NCI-H1436 treated with DMSO at 0.1 percent for 48 hours (cell line): ENCODE data around the gene BEX3.
"Not testable (repeated sequence)": the region's sequence is repeated elsewhere in the genome, so short reads cannot be mapped to it uniquely, and the experiment has no call there.

Source experiments
- DNase-seq: peaks from one replicate; lab custom pipeline; 2025; lab: John Stamatoyannopoulos, UW

The BEX3 gene

GRCh38 chrX:103376118-103376978, at the start of gene BEX3:
Gene BEX3, plus strand, starts transcription at chrX:103376538. Its CDS starts 984 bp downstream, at chrX:103377522.
- DNase-seq, result no peak

- no peak for DNase-seq
These were observed 46.3 kb upstream of the BEX3 start, which contains the start of gene TCEAL7 for GRCh38 chrX:103329991-103330390. Gene TCEAL7, plus strand, starts transcription at chrX:103330239. Its CDS starts 1,165 bp downstream, at chrX:103331404.

- no peak for DNase-seq
These were observed 45.6 kb upstream of the BEX3 start for GRCh38 chrX:103330681-103331288.

- DNase-seq, result no peak
These were observed 37.7 kb upstream of the BEX3 start for GRCh38 chrX:103338663-103339062.

GRCh38 chrX:103343105-103343504, 33.2 kb upstream of the BEX3 start:
- DNase-seq, result no peak

- no peak for DNase-seq
These were observed 31.7 kb upstream of the BEX3 start for GRCh38 chrX:103344606-103345005.

GRCh38 chrX:103347682-103348397, 28.5 kb upstream of the BEX3 start:
- no peak for DNase-seq

GRCh38 chrX:103356130-103356798, 20.1 kb upstream of the BEX3 start, which contains the start of gene TCEAL9:
Gene TCEAL9, plus strand, starts transcription at chrX:103356506. Its CDS starts 1,179 bp downstream, at chrX:103357685.
- DNase-seq, result peak; percentile 5

- DNase-seq, result no peak
These were observed 19.5 kb upstream of the BEX3 start for GRCh38 chrX:103356858-103357257.

- DNase-seq, result no peak
These were observed 18.5 kb upstream of the BEX3 start for GRCh38 chrX:103357871-103358270.

GRCh38 chrX:103359605-103360004, 16.7 kb upstream of the BEX3 start:
- DNase-seq, result not testable (repeated sequence)

- no peak for DNase-seq
These were observed 16.2 kb upstream of the BEX3 start for GRCh38 chrX:103360092-103360491.

GRCh38 chrX:103360916-103361315, 15.4 kb upstream of the BEX3 start:
- no peak for DNase-seq

- DNase-seq, result no peak
These were observed 14.5 kb upstream of the BEX3 start for GRCh38 chrX:103361798-103362197.

- DNase-seq, result no peak
These were observed 13.9 kb upstream of the BEX3 start for GRCh38 chrX:103362474-103362873.

GRCh38 chrX:103363046-103363445, 13.3 kb upstream of the BEX3 start:
- DNase-seq, result no peak

- no peak for DNase-seq
These were observed 8.8 kb upstream of the BEX3 start for GRCh38 chrX:103367502-103367901.

- no peak for DNase-seq
These were observed 6.9 kb upstream of the BEX3 start for GRCh38 chrX:103369479-103369878.

- no peak for DNase-seq
These were observed 3.5 kb upstream of the BEX3 start for GRCh38 chrX:103372886-103373285.

- DNase-seq, result no peak
These were observed 2.8 kb upstream of the BEX3 start for GRCh38 chrX:103373581-103373980.

- no peak for DNase-seq
These were observed 614 bp downstream of the BEX3 start for GRCh38 chrX:103376979-103377324.

GRCh38 chrX:103378990-103379389, 2.7 kb downstream of the BEX3 start:
- DNase-seq, result no peak
